PFSK-1 (cell line): Measurements from ENCODE around the gene MACROH2A1.

Experiments
- POLR2AphosphoS5 ChIP-seq: IDR thresholded peaks from 2 replicates; pipeline ENCODE4 v1.6.1; 2012; ENCODE audit warnings: low read depth, mild to moderate bottlenecking, control low read depth, low read length, moderate library complexity
- TAF1 ChIP-seq: IDR thresholded peaks from 2 replicates; pipeline ENCODE4 v1.6.1; 2012; ENCODE audit warnings: low read length, control low read depth, borderline replicate concordance; ENCODE audit not compliant: insufficient read depth

DNA sequence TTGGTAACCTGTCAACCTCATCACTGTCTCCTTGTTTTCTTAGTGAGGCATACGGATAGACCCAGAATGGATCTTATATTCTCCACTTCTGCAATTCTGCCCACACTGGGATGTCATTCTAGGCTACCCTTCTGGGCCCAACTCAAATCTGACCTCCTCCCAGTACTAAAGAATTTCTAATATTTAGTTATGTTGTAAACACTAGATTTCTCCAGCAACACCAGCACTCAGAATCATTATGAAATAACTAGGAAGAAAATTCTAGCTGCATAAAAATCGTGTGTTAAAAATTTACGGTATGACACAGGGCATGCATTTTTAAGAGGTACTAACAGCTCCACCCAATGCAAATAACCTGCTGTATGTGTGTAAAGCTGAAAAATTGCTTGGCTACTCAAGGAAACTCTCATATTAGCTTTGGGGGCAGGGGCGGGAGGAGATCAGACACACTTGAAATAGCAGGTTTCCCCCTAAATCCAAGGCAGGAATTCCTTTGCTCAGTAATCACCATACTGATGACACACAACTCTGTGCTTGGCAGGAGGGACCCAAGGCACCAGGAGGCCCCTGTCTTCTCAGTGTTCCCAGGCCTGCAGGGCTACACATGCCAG, 27.3 kb downstream of the MACROH2A1 start:
- TF ChIP-seq TAF1 (no peak), POLR2AphosphoS5 (no peak)
